K562 (cell line): Measurements from ENCODE around the gene MED16. TPM values are rescaled to one million over a fixed set of nuclear protein-coding genes. Genes with fewer than 3 reads are reported as not detected.

ENCODE experiments used
- ATAC-seq: fragments of 200-7000 bp; cut with Tn5 transposase; 3 replicates; pipeline ENCODE4 v1.9.1; 2020; ENCODE audit warnings: moderate library complexity
- BruUV-seq: library from RNA; stranded (reverse); fragments of 400-500 nt; replicated peaks from 2 replicates; lab custom pipeline; 2021; lab: Mats Ljungman, UMichigan
- CTCF ChIA-PET: fragments of 300-600 bp; formaldehyde crosslinking; extraction: SDS; loops from one replicate; lab custom pipeline; 2021; ENCODE audit warnings: low intra/inter-chr PET ratio; lab: Yijun Ruan, JAX
- POLR2A ChIA-PET: fragments of 300-600, 350-650 bp; sonication (Branson Sonifier 250); formaldehyde crosslinking; extraction: SDS; loops from one replicate; lab custom pipeline; 2021; ENCODE audit warnings: antibody characterized with exemption, inconsistent platforms; lab: Yijun Ruan, JAX
- DNase-seq, 4 experiments: peaks; one replicate each; pipeline versions ENCODE4 v3.0.0 to v3.0.0-alpha.2; 2011 to 2018; ENCODE audit warnings: low spot score in 3 of 4, mixed read lengths in 3 of 4; ENCODE audit errors: extremely low read depth in 1 of 4
- FAIRE-seq: peaks from 2 replicates; lab custom pipeline; 2011; peaks lifted over from hg19 to GRCh38; lab: Jason Lieb, UNC
- H2AFZ ChIP-seq: 2 replicates; pipeline ENCODE4 v1.6.0; 2011; ENCODE audit warnings: low read depth, low read length, control low read depth, inconsistent platforms
- H3K27ac ChIP-seq: fragments of 200-600 bp; 3 replicates; pipeline ENCODE4 v1.8.0; 2011; ENCODE audit warnings: low read depth, mild to moderate bottlenecking, control low read depth, inconsistent platforms, low read length, moderate library complexity, mixed read lengths; ENCODE audit errors: extremely low read depth
- H3K27me3 ChIP-seq, 2 experiments: fragments of 300-600 bp in 1 of 2; 2 replicates in 1 of 2; 3 replicates in 1 of 2; pipeline versions ENCODE4 v1.6.0 to v1.8.0; 2011; ENCODE audit warnings: inconsistent platforms in 2 of 2, low read length in 2 of 2, mild to moderate bottlenecking in 1 of 2, mixed read lengths in 1 of 2, moderate library complexity in 1 of 2; ENCODE audit not compliant: control insufficient read depth in 2 of 2, insufficient read depth in 2 of 2
- H3K36me3 ChIP-seq: fragments of 300-600 bp; 3 replicates; pipeline ENCODE4 v1.8.0; 2011; ENCODE audit warnings: mild to moderate bottlenecking, low read length, inconsistent platforms; ENCODE audit not compliant: control insufficient read depth, insufficient read depth
- H3K4me1 ChIP-seq, 2 experiments: fragments of 200-600 bp in 1 of 2; replicated peaks in 1 of 2; 2 replicates in 1 of 2; 3 replicates in 1 of 2; pipeline versions ENCODE4 v1.5.1 to v1.8.0; 2011; ENCODE audit warnings: inconsistent platforms in 2 of 2, low read length in 2 of 2, mild to moderate bottlenecking in 1 of 2, mixed read lengths in 1 of 2, moderate library complexity in 1 of 2; ENCODE audit not compliant: control insufficient read depth in 2 of 2, insufficient read depth in 2 of 2
- H3K4me2 ChIP-seq: 2 replicates; pipeline ENCODE4 v1.6.1; 2011; ENCODE audit warnings: low read length, control low read depth, inconsistent platforms, mixed read lengths; ENCODE audit not compliant: insufficient read depth
- H3K4me3 ChIP-seq: fragments of 200-600 bp; sonication (generic), shearing (Covaris generic); 2 replicates; pipeline ENCODE4 v1.5.1; 2016; ENCODE audit warnings: control low read depth, inconsistent platforms
- H3K79me2 ChIP-seq: fragments of 200-600 bp; 3 replicates; pipeline ENCODE4 v1.8.0; 2011; ENCODE audit warnings: low read length, inconsistent platforms; ENCODE audit not compliant: control insufficient read depth, insufficient read depth
- H3K9ac ChIP-seq, 2 experiments: 2 replicates each; pipeline versions ENCODE4 v1.6.0 to v1.6.1; 2011; ENCODE audit warnings: low read depth in 2 of 2, low read length in 2 of 2, control low read depth in 1 of 2, inconsistent platforms in 1 of 2, mild to moderate bottlenecking in 1 of 2, mixed read lengths in 1 of 2; ENCODE audit not compliant: insufficient read depth in 1 of 2
- H3K9me1 ChIP-seq: one replicate; pipeline ENCODE4 v1.6.0; 2011; ENCODE audit warnings: inconsistent platforms, mild to moderate bottlenecking, low read length, moderate library complexity; ENCODE audit not compliant: control insufficient read depth, insufficient read depth
- H3K9me3 ChIP-seq: replicated peaks from 2 replicates; pipeline ENCODE4 v1.5.1; 2011; ENCODE audit warnings: low read depth, low read length, inconsistent platforms; ENCODE audit not compliant: control insufficient read depth, insufficient read depth
- H4K20me1 ChIP-seq: replicated peaks from 2 replicates; pipeline ENCODE4 v1.6.1; 2011; ENCODE audit warnings: low read length, inconsistent platforms, mixed read lengths; ENCODE audit not compliant: control insufficient read depth, insufficient read depth
- ARID4B ChIP-seq: sonication (generic); formaldehyde crosslinking; IDR thresholded peaks from 2 replicates; pipeline ENCODE4 v1.8.0; 2022; ENCODE audit warnings: mild to moderate bottlenecking, missing genetic modification reagents
- BCOR ChIP-seq: fragments of 450-650 bp; IDR thresholded peaks from 2 replicates; pipeline ENCODE4 v1.6.1; 2016
- CBFA2T2 ChIP-seq: fragments of 450-650 bp; conservative IDR thresholded peaks from 2 replicates; pipeline ENCODE4 v1.6.1; 2017; ENCODE audit warnings: mild to moderate bottlenecking
- EHMT2 ChIP-seq: fragments of 450-650 bp; IDR thresholded peaks from 2 replicates; pipeline ENCODE4 v1.6.1; 2018; ENCODE audit warnings: antibody characterized with exemption
- PHB ChIP-seq: fragments of 250-450 bp; sonication (Bioruptor Pico); IDR thresholded peaks from 2 replicates; pipeline ENCODE4 v1.5.0; 2021
- PHF8 ChIP-seq: fragments of 200-600 bp; sonication (generic); IDR thresholded peaks from 2 replicates; pipeline ENCODE4 v1.6.1; 2012; ENCODE audit warnings: mixed run types, mild to moderate bottlenecking, inconsistent platforms, low read length, moderate library complexity, borderline replicate concordance
- POLR2A ChIP-seq: fragments of 450-650 bp; conservative IDR thresholded peaks from 2 replicates; pipeline ENCODE4 v1.6.1; 2016
- RERE ChIP-seq: sonication (generic); formaldehyde crosslinking; IDR thresholded peaks from 2 replicates; pipeline ENCODE4 v1.8.0; 2023; ENCODE audit warnings: missing genetic modification reagents, mild to moderate bottlenecking, borderline replicate concordance
- ZZZ3 ChIP-seq: fragments of 450-650 bp; IDR thresholded peaks from 2 replicates; pipeline ENCODE4 v1.6.1; 2016; ENCODE audit warnings: antibody characterized with exemption, mild to moderate bottlenecking, moderate library complexity
- WGBS: fragments of 100-300 bp; shearing (Covaris generic); methylation state at CpG from one replicate; pipeline ENCODE4 v1.1.6; 2016; ENCODE audit warnings: low coverage, mixed read lengths; ENCODE audit not compliant: insufficient coverage; ENCODE audit errors: missing lambda C conversion rate; 5-methylcytosine and 5-hydroxymethylcytosine counted together
- in situ Hi-C: fragments of 300-500 bp; cut with MboI; formaldehyde crosslinking; loops from 4 replicates; pipeline ENCODE4 v1.15.0; 2018; ENCODE audit warnings: inconsistent platforms, mixed read lengths
- intact Hi-C: fragments of 100-400 bp; cut with micrococcal nuclease; formaldehyde crosslinking; loops from 2 replicates; pipeline ENCODE4 v1.14.2; 2022
- polyA plus RNA-seq, 8 experiments: library from polyadenylated mRNA; depleted of rRNA in 4 of 8; stranded (reverse) in 5 of 8; unstranded in 3 of 8; fragments of >200 nt; fragmentation: Nextera tagmentation in 2 of 8; fragmentation: Illumina TruSeq in 1 of 8; extraction: Ambion mirVana in 2 of 8; extraction: Trizol in 1 of 8; gene quantifications; 2 replicates each; pipeline versions ENCODE4 v1.2.1 to v1.2.3, GENCODE V29; 2011 to 2014; ENCODE audit warnings: inconsistent platforms in 1 of 8, missing spikeins in 1 of 8
- total RNA-seq, 7 experiments: library from RNA; depleted of rRNA in 6 of 7; stranded (reverse); fragments of >200 nt in 6 of 7; fragmentation: Illumina TruSeq in 2 of 7; extraction: Trizol in 2 of 7; gene quantifications; 2 replicates each; pipeline versions ENCODE4 v1.2.1 to v1.2.3, GENCODE V29; 2011 to 2021; ENCODE audit warnings: low replicate concordance in 1 of 7

The MED16 gene
- total and polyA plus RNA-seq, 9 of the 15 experiments (the other 6 are each of a cell fraction or from before 2014, with no cell fraction given) = 0.89 to 59.9 (median 8.6) TPM

- H3K27ac ChIP-seq = peak overlapping the region; percentile 61; the same call in 2 of the 3 replicates
- H3K4me2 ChIP-seq = no peak overlapping the region
- in situ Hi-C loops (no loop called here), intact Hi-C loops (no loop called here)
- H3K9me3 ChIP-seq = no peaks in the 10 kb centered on the region
- POLR2A ChIA-PET = interaction anchor here (0.6 to 3.2 kb wide), 3 partner anchors 11 to 398 kb away, joined by 4 to 15 read pairs (median 4); partner anchors contain the start of genes MED16 and RNU6-9
- H4K20me1 ChIP-seq = peaks cover 15% of the 10 kb centered on the region
- H3K9ac ChIP-seq = peak overlapping the region in 1 of 2 experiments; percentile 85; a peak in 1 of 4 replicates
- no TSS peak for BruUV-seq
- peaks cover 91% of the 10 kb centered on the region for H3K79me2 ChIP-seq
- ATAC-seq (no peak), DNase-seq (no peak), FAIRE-seq (no peak)
- peaks cover 53% of the 10 kb centered on the region; the same call in 2 of the 3 replicates for H3K36me3 ChIP-seq
- H2AFZ ChIP-seq = no peak overlapping the region
- H3K27me3 ChIP-seq = no peaks in the 10 kb centered on the region
- no peak overlapping the region for H3K4me3 ChIP-seq
- peaks cover 61 to 89% of the 10 kb centered on the region in 2 experiments for H3K4me1 ChIP-seq
- CTCF ChIA-PET = no interaction called here
- H3K9me1 ChIP-seq = peaks cover 5% of the 10 kb centered on the region
- 96% methylated on average over 8 of the region's 8 CpGs for WGBS
- TF ChIP-seq CBFA2T2 (no peak), POLR2A (0 out of 2 replicates have a peak, but pooled peaks have one; percentile 12), RERE (CRISPR knock-in tag) (no peak), ARID4B (CRISPR knock-in tag) (no peak), ZZZ3 (no peak), PHB (CRISPR knock-in tag) (no peak), BCOR (peak; percentile 58), EHMT2 (no peak), PHF8 (no peak)
These were observed 11.6 kb upstream of the MED16 start for GRCh38 chr19:904545-904944.
